WTC11 (cell line): ENCODE measurements around the gene OGFOD1.

Experiments
- JUN ChIP-seq: sonication (generic); formaldehyde crosslinking; IDR thresholded peaks from 2 replicates; pipeline ENCODE4 v1.8.0; 2023; ENCODE audit warnings: mild to moderate bottlenecking, missing genetic modification reagents
- MLX ChIP-seq: sonication (generic); formaldehyde crosslinking; IDR thresholded peaks from 2 replicates; pipeline ENCODE4 v1.8.1; 2023; ENCODE audit warnings: mild to moderate bottlenecking, missing genetic modification reagents, moderate library complexity
- MYBL2 ChIP-seq: sonication (generic); formaldehyde crosslinking; IDR thresholded peaks from 2 replicates; pipeline ENCODE4 v1.8.1; 2023; ENCODE audit warnings: mild to moderate bottlenecking, moderate library complexity, missing genetic modification reagents
- TF ChIP-seq, protein P1 (sequence below): fragments of 200-600 bp; IDR thresholded peaks from 2 replicates; pipeline ENCODE4 v1.8.0; 2022; ENCODE audit warnings: antibody characterized with exemption

DNA sequence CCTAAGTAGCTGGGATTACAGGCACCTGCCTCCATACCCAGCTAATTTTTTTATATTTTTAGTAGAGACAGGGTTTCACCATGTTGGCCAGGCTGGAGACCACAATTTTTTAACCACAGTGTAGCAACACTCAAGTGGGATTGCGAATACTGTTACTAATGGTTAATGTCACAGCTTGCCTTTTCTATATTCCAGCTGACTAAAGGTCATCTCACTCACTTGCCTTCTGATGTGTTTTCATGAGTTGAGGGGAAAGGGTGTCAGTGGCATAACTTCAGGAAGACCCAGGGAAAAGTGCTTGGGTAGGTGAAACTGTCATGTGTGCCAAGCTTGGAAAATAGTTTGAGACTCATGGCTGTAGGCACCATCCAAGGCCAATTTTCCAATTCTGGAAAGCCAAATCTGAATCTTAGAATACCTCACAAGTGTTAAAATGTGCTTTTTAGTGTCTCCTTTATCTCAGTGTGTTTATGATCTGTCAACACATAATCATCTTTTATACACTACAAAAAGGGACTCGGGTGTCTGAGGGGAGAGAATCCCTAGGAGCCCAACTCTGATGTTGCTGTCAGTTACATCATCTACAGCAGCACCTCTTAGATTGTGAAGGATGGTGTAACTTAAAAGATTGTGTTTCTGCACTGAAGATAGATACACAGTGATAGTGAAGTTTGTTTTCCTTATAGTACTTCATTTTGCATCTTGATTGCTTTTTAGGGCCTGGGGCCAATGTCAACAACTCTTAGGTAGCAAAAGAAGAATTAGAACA is 27.1 kb downstream of the OGFOD1 start:
- TF ChIP-seq, protein P1, sequence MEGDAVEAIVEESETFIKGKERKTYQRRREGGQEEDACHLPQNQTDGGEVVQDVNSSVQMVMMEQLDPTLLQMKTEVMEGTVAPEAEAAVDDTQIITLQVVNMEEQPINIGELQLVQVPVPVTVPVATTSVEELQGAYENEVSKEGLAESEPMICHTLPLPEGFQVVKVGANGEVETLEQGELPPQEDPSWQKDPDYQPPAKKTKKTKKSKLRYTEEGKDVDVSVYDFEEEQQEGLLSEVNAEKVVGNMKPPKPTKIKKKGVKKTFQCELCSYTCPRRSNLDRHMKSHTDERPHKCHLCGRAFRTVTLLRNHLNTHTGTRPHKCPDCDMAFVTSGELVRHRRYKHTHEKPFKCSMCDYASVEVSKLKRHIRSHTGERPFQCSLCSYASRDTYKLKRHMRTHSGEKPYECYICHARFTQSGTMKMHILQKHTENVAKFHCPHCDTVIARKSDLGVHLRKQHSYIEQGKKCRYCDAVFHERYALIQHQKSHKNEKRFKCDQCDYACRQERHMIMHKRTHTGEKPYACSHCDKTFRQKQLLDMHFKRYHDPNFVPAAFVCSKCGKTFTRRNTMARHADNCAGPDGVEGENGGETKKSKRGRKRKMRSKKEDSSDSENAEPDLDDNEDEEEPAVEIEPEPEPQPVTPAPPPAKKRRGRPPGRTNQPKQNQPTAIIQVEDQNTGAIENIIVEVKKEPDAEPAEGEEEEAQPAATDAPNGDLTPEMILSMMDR = no peak
- TF ChIP-seq MYBL2 = no peak
- TF ChIP-seq MLX (CRISPR knock-in tag) = no peak
- no peak for TF ChIP-seq JUN (CRISPR knock-in tag)
